Measurements from ENCODE around the gene GSS.

DNA sequence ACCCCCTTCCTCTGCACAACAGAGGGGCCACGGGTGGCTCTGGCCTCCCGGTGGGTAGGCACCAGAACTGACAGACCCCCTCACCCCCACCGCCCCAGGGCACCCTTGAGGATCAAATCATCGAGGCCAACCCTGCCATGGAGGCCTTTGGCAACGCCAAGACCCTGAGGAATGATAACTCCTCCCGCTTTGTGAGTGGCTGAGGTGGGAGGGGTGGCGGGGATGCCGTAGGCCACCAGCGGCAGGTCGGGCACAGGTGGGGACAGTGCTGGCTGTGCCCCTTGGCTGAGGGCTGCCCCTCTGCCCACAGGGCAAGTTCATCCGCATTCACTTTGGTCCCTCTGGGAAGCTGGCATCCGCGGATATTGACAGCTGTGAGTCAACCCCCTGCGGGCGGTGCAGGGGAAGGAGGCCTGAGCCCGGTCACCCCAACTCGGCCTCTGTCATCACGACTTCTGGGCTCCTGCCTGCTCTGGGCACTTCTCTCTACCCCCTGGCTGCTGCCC is 29.2 kb upstream of the GSS start:
- TF ChIP-seq, protein P1, sequence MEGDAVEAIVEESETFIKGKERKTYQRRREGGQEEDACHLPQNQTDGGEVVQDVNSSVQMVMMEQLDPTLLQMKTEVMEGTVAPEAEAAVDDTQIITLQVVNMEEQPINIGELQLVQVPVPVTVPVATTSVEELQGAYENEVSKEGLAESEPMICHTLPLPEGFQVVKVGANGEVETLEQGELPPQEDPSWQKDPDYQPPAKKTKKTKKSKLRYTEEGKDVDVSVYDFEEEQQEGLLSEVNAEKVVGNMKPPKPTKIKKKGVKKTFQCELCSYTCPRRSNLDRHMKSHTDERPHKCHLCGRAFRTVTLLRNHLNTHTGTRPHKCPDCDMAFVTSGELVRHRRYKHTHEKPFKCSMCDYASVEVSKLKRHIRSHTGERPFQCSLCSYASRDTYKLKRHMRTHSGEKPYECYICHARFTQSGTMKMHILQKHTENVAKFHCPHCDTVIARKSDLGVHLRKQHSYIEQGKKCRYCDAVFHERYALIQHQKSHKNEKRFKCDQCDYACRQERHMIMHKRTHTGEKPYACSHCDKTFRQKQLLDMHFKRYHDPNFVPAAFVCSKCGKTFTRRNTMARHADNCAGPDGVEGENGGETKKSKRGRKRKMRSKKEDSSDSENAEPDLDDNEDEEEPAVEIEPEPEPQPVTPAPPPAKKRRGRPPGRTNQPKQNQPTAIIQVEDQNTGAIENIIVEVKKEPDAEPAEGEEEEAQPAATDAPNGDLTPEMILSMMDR (IDR thresholded peaks at IDR 0.05), result no peak
- TF ChIP-seq POLR2AphosphoS5 (IDR thresholded peaks at IDR 0.05) (no peak), POLR2A (IDR thresholded peaks at IDR 0.05) (no peak), EP300 (IDR thresholded peaks at IDR 0.05) (no peak)

Data from upper lobe of left lung (tissue), 4 donors.